ENCODE measurements around the gene TAF8. TPM values are rescaled to one million over a fixed set of nuclear protein-coding genes. Genes with fewer than 3 reads are reported as not detected.

TAF8 gene
- total RNA-seq, 4 donors from 2014 or later: 22.7 to 48.8 (median 26.1) TPM

GRCh38 chr6:42071881-42072583 is 21.7 kb downstream of the TAF8 start:
- no peak for TF ChIP-seq CTCF (IDR thresholded peaks at IDR 0.05; ENCODE audit: low read depth)

GRCh38 chr6:42073287-42073686 is 23.0 kb downstream of the TAF8 start:
- TF ChIP-seq CTCF (IDR thresholded peaks at IDR 0.05; ENCODE audit: low read depth): no peak

GRCh38 chr6:42075159-42075838 is 25.0 kb downstream of the TAF8 start:
- TF ChIP-seq CTCF (IDR thresholded peaks at IDR 0.05; ENCODE audit: low read depth): no peak

GRCh38 chr6:42078386-42078785 is 28.1 kb downstream of the TAF8 start:
- no peak for TF ChIP-seq CTCF (IDR thresholded peaks at IDR 0.05; ENCODE audit: low read depth)

- no peak for TF ChIP-seq CTCF (IDR thresholded peaks at IDR 0.05; ENCODE audit: low read depth)
Measured at GRCh38 chr6:42079941-42080464, 29.7 kb downstream of the TAF8 start.

GRCh38 chr6:42083530-42083929 is 33.2 kb downstream of the TAF8 start:
- TF ChIP-seq CTCF (IDR thresholded peaks at IDR 0.05; ENCODE audit: low read depth): no peak

- no peak for TF ChIP-seq CTCF (IDR thresholded peaks at IDR 0.05; ENCODE audit: low read depth)
Measured at GRCh38 chr6:42084889-42085288, 34.6 kb downstream of the TAF8 start.
